HepG2 (cell line): Measurements from ENCODE around the gene ACVR1B. TPM values are rescaled to one million over a fixed set of nuclear protein-coding genes. Genes with fewer than 3 reads are reported as not detected.

Source experiments
- CREB1 ChIP-seq, 2 experiments: fragments of 450-650 bp in 1 of 2; IDR thresholded peaks; 2 replicates each; pipeline ENCODE4 v1.6.1; 2016 to 2017; ENCODE audit warnings: control low read depth in 1 of 2, mild to moderate bottlenecking in 1 of 2, missing compliant biosample characterization in 1 of 2, missing genetic modification characterization in 1 of 2
- KDM5B ChIP-seq: sonication (generic); formaldehyde crosslinking; IDR thresholded peaks from 2 replicates; pipeline ENCODE4 v1.4.0; 2020; ENCODE audit warnings: missing genetic modification reagents, mild to moderate bottlenecking, borderline replicate concordance
- MIER3 ChIP-seq: IDR thresholded peaks from 2 replicates; pipeline ENCODE4 v1.6.1; 2016; ENCODE audit warnings: missing compliant biosample characterization, borderline replicate concordance
- PHF5A ChIP-seq: IDR thresholded peaks from one replicate; pipeline ENCODE4 v1.6.1; 2018; ENCODE audit warnings: low read depth, missing genetic modification reagents; ENCODE audit not compliant: unreplicated experiment
- RARG ChIP-seq: sonication (generic); formaldehyde crosslinking; IDR thresholded peaks from 2 replicates; pipeline ENCODE4 v1.4.0; 2020; ENCODE audit warnings: low read depth, mild to moderate bottlenecking, missing genetic modification reagents
- TRIM24 ChIP-seq: sonication (generic); formaldehyde crosslinking; IDR thresholded peaks from 2 replicates; pipeline ENCODE4 v1.8.0; 2022; ENCODE audit warnings: mild to moderate bottlenecking, missing genetic modification reagents
- YEATS2 ChIP-seq: sonication (generic); formaldehyde crosslinking; IDR thresholded peaks from 2 replicates; pipeline ENCODE4 v1.4.0; 2020; ENCODE audit warnings: missing genetic modification reagents, borderline replicate concordance
- ZBTB7A ChIP-seq: sonication (generic); formaldehyde crosslinking; IDR thresholded peaks from 2 replicates; pipeline ENCODE4 v1.8.0; 2022; ENCODE audit warnings: mild to moderate bottlenecking, missing genetic modification reagents
- ZFP36 ChIP-seq: fragments of 150-350 bp; IDR thresholded peaks from 2 replicates; pipeline ENCODE4 v1.6.1; 2018; ENCODE audit warnings: borderline replicate concordance, low read length, low read depth; ENCODE audit not compliant: partially characterized antibody
- ZKSCAN5 ChIP-seq: sonication (generic); formaldehyde crosslinking; IDR thresholded peaks from 2 replicates; pipeline ENCODE4 v1.5.1; 2020; ENCODE audit warnings: mild to moderate bottlenecking, missing genetic modification reagents
- ZNF343 ChIP-seq: sonication (generic); formaldehyde crosslinking; IDR thresholded peaks from 2 replicates; pipeline ENCODE4 v1.4.0; 2020; ENCODE audit warnings: mild to moderate bottlenecking, missing genetic modification reagents
- ZNF737 ChIP-seq: sonication (generic); formaldehyde crosslinking; IDR thresholded peaks from 2 replicates; pipeline ENCODE4 v1.5.0; 2020; ENCODE audit warnings: missing genetic modification reagents, mild to moderate bottlenecking, borderline replicate concordance
- ZNF891 ChIP-seq: sonication (generic); formaldehyde crosslinking; IDR thresholded peaks from 2 replicates; pipeline ENCODE4 v1.5.0; 2020; ENCODE audit warnings: mild to moderate bottlenecking, missing genetic modification reagents
- polyA plus RNA-seq, 8 experiments: library from polyadenylated mRNA; depleted of rRNA in 3 of 8; stranded (reverse) in 7 of 8; unstranded in 1 of 8; fragments of >200 nt; fragmentation: Illumina TruSeq in 4 of 8; extraction: Trizol in 4 of 8; gene quantifications; 2 replicates each; pipeline versions ENCODE4 v1.2.1 to v1.2.3, GENCODE V29; 2011 to 2016; ENCODE audit warnings: low read depth in 4 of 8, missing spikeins in 1 of 8, mixed read lengths in 1 of 8; ENCODE audit not compliant: insufficient read depth in 1 of 8
- total RNA-seq, 5 experiments: library from RNA; depleted of rRNA; stranded (reverse); fragments of >200 nt; fragmentation: Illumina TruSeq; extraction: Trizol; gene quantifications; 2 replicates each; pipeline ENCODE4 v1.2.3, GENCODE V29; 2016; ENCODE audit warnings: low read depth in 1 of 5
- TF ChIP-seq, protein P1 (sequence below): sonication (generic); formaldehyde crosslinking; IDR thresholded peaks from 2 replicates; pipeline ENCODE4 v1.5.1; 2020; ENCODE audit warnings: missing genetic modification reagents, mild to moderate bottlenecking, borderline replicate concordance
- TF ChIP-seq, protein P2 (sequence below): sonication (generic); formaldehyde crosslinking; IDR thresholded peaks from 2 replicates; pipeline ENCODE4 v1.4.0; 2020; ENCODE audit warnings: missing genetic modification reagents
- TF ChIP-seq, protein P3 (sequence below): sonication (generic); formaldehyde crosslinking; IDR thresholded peaks from 2 replicates; pipeline ENCODE4 v1.5.0; 2020; ENCODE audit warnings: mild to moderate bottlenecking, missing genetic modification reagents, moderate library complexity
- TF ChIP-seq, protein P4 (sequence below): sonication (generic); formaldehyde crosslinking; IDR thresholded peaks from 2 replicates; pipeline ENCODE4 v1.8.0; 2023; ENCODE audit warnings: mild to moderate bottlenecking, missing genetic modification reagents

Gene ACVR1B
- total and polyA plus RNA-seq, 2 of the 13 experiments (the other 11 are each of a cell fraction or from before 2014, with no cell fraction given), result 8.9 to 12.1 TPM

DNA sequence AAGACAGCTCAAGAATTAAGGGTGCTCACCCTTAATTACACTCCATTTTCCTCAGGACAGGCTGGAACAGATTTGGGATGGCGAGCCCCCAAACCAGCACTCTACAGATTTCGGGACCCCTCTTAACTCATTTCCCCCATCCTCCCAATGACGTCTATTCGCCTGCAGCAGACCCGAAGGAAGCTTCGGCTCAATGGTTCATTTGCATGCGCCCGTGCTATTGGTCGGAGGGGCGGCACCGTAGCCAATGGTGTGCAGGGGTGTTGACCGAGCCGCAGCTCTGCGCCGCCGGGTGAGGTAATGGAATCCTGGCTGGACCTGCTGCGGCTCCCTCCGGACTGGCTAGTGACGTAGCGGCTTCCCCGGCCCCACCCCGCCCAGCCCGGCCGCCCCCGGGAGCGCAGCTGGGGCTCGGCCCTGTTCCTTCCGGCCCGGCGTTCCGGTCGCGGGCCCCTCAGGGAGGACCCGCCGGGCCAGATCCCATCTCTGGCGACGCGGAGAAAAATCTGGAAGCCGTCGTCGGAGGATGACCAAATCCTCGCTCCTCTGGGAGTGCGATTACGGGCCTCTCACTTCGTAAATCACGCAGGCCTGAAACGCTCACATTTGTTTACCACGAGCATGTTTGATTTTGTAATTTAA is 81.4 kb downstream of the ACVR1B start (continued):
- TF ChIP-seq, protein P1, sequence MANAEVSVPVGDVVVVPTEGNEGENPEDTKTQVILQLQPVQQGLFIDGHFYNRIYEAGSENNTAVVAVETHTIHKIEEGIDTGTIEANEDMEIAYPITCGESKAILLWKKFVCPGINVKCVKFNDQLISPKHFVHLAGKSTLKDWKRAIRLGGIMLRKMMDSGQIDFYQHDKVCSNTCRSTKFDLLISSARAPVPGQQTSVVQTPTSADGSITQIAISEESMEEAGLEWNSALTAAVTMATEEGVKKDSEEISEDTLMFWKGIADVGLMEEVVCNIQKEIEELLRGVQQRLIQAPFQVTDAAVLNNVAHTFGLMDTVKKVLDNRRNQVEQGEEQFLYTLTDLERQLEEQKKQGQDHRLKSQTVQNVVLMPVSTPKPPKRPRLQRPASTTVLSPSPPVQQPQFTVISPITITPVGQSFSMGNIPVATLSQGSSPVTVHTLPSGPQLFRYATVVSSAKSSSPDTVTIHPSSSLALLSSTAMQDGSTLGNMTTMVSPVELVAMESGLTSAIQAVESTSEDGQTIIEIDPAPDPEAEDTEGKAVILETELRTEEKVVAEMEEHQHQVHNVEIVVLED, result 0 out of 2 replicates have a peak, but pooled peaks have one; percentile 31
- TF ChIP-seq ZKSCAN5 (CRISPR knock-in tag) (no peak), MIER3 (no peak), ZBTB7A (no peak), ZNF891 (CRISPR knock-in tag) (no peak), ZNF737 (CRISPR knock-in tag) (no peak), PHF5A (no peak), ZNF343 (no peak), CREB1 (IDR thresholded peaks at IDR 0.05) (peak; percentile 88), CREB1 (CRISPR knock-in tag; IDR thresholded peaks at IDR 0.05) (peak; percentile 72), YEATS2 (CRISPR knock-in tag) (peak; percentile 25; the same call in 1 of the 2 replicates), TRIM24 (CRISPR knock-in tag) (no peak), KDM5B (CRISPR knock-in tag) (no peak), RARG (CRISPR knock-in tag) (no peak), ZFP36 (no peak)
- TF ChIP-seq, protein P2, sequence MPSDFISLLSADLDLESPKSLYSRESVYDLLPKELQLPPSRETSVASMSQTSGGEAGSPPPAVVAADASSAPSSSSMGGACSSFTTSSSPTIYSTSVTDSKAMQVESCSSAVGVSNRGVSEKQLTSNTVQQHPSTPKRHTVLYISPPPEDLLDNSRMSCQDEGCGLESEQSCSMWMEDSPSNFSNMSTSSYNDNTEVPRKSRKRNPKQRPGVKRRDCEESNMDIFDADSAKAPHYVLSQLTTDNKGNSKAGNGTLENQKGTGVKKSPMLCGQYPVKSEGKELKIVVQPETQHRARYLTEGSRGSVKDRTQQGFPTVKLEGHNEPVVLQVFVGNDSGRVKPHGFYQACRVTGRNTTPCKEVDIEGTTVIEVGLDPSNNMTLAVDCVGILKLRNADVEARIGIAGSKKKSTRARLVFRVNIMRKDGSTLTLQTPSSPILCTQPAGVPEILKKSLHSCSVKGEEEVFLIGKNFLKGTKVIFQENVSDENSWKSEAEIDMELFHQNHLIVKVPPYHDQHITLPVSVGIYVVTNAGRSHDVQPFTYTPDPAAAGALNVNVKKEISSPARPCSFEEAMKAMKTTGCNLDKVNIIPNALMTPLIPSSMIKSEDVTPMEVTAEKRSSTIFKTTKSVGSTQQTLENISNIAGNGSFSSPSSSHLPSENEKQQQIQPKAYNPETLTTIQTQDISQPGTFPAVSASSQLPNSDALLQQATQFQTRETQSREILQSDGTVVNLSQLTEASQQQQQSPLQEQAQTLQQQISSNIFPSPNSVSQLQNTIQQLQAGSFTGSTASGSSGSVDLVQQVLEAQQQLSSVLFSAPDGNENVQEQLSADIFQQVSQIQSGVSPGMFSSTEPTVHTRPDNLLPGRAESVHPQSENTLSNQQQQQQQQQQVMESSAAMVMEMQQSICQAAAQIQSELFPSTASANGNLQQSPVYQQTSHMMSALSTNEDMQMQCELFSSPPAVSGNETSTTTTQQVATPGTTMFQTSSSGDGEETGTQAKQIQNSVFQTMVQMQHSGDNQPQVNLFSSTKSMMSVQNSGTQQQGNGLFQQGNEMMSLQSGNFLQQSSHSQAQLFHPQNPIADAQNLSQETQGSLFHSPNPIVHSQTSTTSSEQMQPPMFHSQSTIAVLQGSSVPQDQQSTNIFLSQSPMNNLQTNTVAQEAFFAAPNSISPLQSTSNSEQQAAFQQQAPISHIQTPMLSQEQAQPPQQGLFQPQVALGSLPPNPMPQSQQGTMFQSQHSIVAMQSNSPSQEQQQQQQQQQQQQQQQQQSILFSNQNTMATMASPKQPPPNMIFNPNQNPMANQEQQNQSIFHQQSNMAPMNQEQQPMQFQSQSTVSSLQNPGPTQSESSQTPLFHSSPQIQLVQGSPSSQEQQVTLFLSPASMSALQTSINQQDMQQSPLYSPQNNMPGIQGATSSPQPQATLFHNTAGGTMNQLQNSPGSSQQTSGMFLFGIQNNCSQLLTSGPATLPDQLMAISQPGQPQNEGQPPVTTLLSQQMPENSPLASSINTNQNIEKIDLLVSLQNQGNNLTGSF, result no peak
- TF ChIP-seq, protein P3, sequence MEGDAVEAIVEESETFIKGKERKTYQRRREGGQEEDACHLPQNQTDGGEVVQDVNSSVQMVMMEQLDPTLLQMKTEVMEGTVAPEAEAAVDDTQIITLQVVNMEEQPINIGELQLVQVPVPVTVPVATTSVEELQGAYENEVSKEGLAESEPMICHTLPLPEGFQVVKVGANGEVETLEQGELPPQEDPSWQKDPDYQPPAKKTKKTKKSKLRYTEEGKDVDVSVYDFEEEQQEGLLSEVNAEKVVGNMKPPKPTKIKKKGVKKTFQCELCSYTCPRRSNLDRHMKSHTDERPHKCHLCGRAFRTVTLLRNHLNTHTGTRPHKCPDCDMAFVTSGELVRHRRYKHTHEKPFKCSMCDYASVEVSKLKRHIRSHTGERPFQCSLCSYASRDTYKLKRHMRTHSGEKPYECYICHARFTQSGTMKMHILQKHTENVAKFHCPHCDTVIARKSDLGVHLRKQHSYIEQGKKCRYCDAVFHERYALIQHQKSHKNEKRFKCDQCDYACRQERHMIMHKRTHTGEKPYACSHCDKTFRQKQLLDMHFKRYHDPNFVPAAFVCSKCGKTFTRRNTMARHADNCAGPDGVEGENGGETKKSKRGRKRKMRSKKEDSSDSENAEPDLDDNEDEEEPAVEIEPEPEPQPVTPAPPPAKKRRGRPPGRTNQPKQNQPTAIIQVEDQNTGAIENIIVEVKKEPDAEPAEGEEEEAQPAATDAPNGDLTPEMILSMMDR (CRISPR knock-in tag), result 0 out of 2 replicates have a peak, but pooled peaks have one; percentile 4
- TF ChIP-seq, protein P4, sequence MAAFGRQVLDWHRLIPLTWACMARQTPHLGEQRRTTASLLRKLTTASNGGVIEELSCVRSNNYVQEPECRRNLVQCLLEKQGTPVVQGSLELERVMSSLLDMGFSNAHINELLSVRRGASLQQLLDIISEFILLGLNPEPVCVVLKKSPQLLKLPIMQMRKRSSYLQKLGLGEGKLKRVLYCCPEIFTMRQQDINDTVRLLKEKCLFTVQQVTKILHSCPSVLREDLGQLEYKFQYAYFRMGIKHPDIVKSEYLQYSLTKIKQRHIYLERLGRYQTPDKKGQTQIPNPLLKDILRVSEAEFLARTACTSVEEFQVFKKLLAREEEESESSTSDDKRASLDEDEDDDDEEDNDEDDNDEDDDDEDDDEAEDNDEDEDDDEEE (CRISPR knock-in tag), result 0 out of 2 replicates have a peak, but pooled peaks have one; percentile 36
